ENCODE measurements around the gene LRBA.

GRCh38 chr4:150591406-150591805 lies 423.7 kb downstream of the LRBA start:
- TF ChIP-seq POLR2A (IDR thresholded peaks at IDR 0.05) (no peak), CTCF (IDR thresholded peaks at IDR 0.05) (no peak)

All from testis (tissue), 2 donors.